ENCODE data around the gene STK11IP.

STK11IP gene

GRCh38 chr2:219661197-219661954, 63.7 kb downstream of the STK11IP start (continued):
- TF ChIP-seq ZXDB (tag by site-specific recombination; IDR thresholded peaks at IDR 0.05) = no peak
- no peak for TF ChIP-seq ZNF426 (tag by site-specific recombination; IDR thresholded peaks at IDR 0.05)
- TF ChIP-seq ZFHX2 (tag by site-specific recombination; conservative IDR thresholded peaks at IDR 0.05) = no peak
- peak; percentile 46; the same call in 1 of the 2 replicates for TF ChIP-seq ZNF558 (tag by site-specific recombination; IDR thresholded peaks at IDR 0.05)
- TF ChIP-seq ZSCAN23 (tag by site-specific recombination; IDR thresholded peaks at IDR 0.05) = no peak
- peak; percentile 98 for TF ChIP-seq SETDB1 (IDR thresholded peaks at IDR 0.05; ENCODE audit: insufficient read length, low read length)
- TF ChIP-seq ZNF157 (tag by site-specific recombination; IDR thresholded peaks at IDR 0.05) = no peak
- no peak for TF ChIP-seq TSHZ1 (tag by site-specific recombination; IDR thresholded peaks at IDR 0.05; ENCODE audit: borderline replicate concordance)
- no peak for TF ChIP-seq ATF2 (tag by site-specific recombination; IDR thresholded peaks at IDR 0.05; ENCODE audit: low read depth)
- TF ChIP-seq ZSCAN30 (tag by site-specific recombination; IDR thresholded peaks at IDR 0.05) = no peak
- TF ChIP-seq ELK4 (IDR thresholded peaks at IDR 0.05; ENCODE audit: borderline replicate concordance, low read depth, low read length) = no peak
- peak; percentile 71; the same call in 1 of the 2 replicates for TF ChIP-seq ZNF544 (tag by site-specific recombination; IDR thresholded peaks at IDR 0.05)
- TF ChIP-seq ZBTB11 (tag by site-specific recombination; conservative IDR thresholded peaks at IDR 0.05; ENCODE audit: low read depth) = no peak
- 0 out of 2 replicates have a peak, but pooled peaks have one; percentile 17 for TF ChIP-seq ZNF19 (tag by site-specific recombination; IDR thresholded peaks at IDR 0.05; ENCODE audit: low read depth)
- TF ChIP-seq ZBTB8A (tag by site-specific recombination; IDR thresholded peaks at IDR 0.05) = no peak
- no peak for TF ChIP-seq ZNF148 (tag by site-specific recombination; IDR thresholded peaks at IDR 0.05; ENCODE audit: borderline replicate concordance)
- TF ChIP-seq ZNF792 (tag by site-specific recombination; IDR thresholded peaks at IDR 0.05) = no peak
- peak; percentile 58 for TF ChIP-seq ZNF529 (tag by site-specific recombination; IDR thresholded peaks at IDR 0.05; ENCODE audit: insufficient replicate concordance)
- no peak for TF ChIP-seq ZNF473 (tag by site-specific recombination; IDR thresholded peaks at IDR 0.05)
- peak; percentile 100 for TF ChIP-seq TRIM28 (IDR thresholded peaks at IDR 0.05; ENCODE audit: borderline replicate concordance, low read length)

Measured in HEK293 (cell line).